Upper lobe of left lung (tissue), 6 donors: ENCODE measurements around the gene FAM181A. TPM values are rescaled to one million over a fixed set of nuclear protein-coding genes. Genes with fewer than 3 reads are reported as not detected.

Experiments
- ATAC-seq, 2 donors: fragments of 200-7000 bp; cut with Tn5 transposase; one replicate each; pipeline ENCODE4 v1.9.1; 2022; ENCODE audit warnings: mild to moderate bottlenecking in 2 of 2, moderate library complexity in 2 of 2; ENCODE audit not compliant: low FRiP score in 2 of 2
- DNase-seq, 2 donors: peaks; one replicate each; pipeline ENCODE4 v3.0.0-alpha.2; 2019 to 2020
- H3K27ac ChIP-seq, 4 donors: fragments of 200-600 bp; sonication (generic); one replicate each; pipeline ENCODE4 v1.5.1; 2016 to 2019
- H3K27me3 ChIP-seq, 4 donors: fragments of 200-600 bp; sonication (generic); one replicate each; pipeline ENCODE4 v1.5.1; 2017 to 2019
- H3K36me3 ChIP-seq, 4 donors: fragments of 200-600 bp; sonication (generic); one replicate each; pipeline ENCODE4 v1.5.1; 2016 to 2019
- H3K4me1 ChIP-seq, 4 donors: fragments of 200-600 bp; sonication (generic); one replicate each; pipeline ENCODE4 v1.5.1; 2018 to 2019
- H3K4me3 ChIP-seq, 4 donors: fragments of 200-600 bp; sonication (generic); one replicate each; pipeline ENCODE4 v1.5.1; 2017 to 2019; ENCODE audit warnings: mild to moderate bottlenecking in 2 of 4, moderate library complexity in 1 of 4
- H3K9me3 ChIP-seq, 4 donors: fragments of 200-600 bp; sonication (generic); one replicate each; pipeline ENCODE4 v1.5.1; 2018 to 2019
- CTCF ChIP-seq, 6 experiments: fragments of 450-650 bp in 4 of 6; fragments of 200-600 bp in 2 of 6; sonication (generic) in 2 of 6; IDR thresholded peaks; one replicate each; pipeline ENCODE4 v1.5.1; 2016 to 2019; ENCODE audit warnings: antibody characterized with exemption in 6 of 6
- EP300 ChIP-seq, 4 donors: sonication (generic); formaldehyde crosslinking; IDR thresholded peaks; one replicate each; pipeline ENCODE4 v1.5.1; 2017; ENCODE audit warnings: antibody characterized with exemption in 4 of 4, control low read depth in 2 of 4
- POLR2A ChIP-seq, 4 donors: fragments of 450-650 bp; IDR thresholded peaks; one replicate each; pipeline ENCODE4 v1.5.1; 2016 to 2017; ENCODE audit warnings: antibody characterized with exemption in 4 of 4, mild to moderate bottlenecking in 2 of 4
- POLR2AphosphoS5 ChIP-seq, 2 donors: sonication (generic); formaldehyde crosslinking; IDR thresholded peaks; one replicate each; pipeline ENCODE4 v1.5.1; 2017; ENCODE audit warnings: antibody characterized with exemption in 2 of 2
- WGBS, 2 donors: methylation state at CpG; one replicate each; pipeline ENCODE4 v1.1.5; 2017 to 2018; 5-methylcytosine and 5-hydroxymethylcytosine counted together
- total RNA-seq, 6 donors: library from RNA; depleted of rRNA in 4 of 6; stranded (reverse); fragments of >200 nt in 4 of 6; gene quantifications; one replicate each; pipeline versions ENCODE4 v1.1.0 to v1.2.1, GENCODE V29; 2016 to 2021
- donor health status: DM: no; HTN: no; CAD: no; lungs with moderate emphysema.
- donor health status: DM: no; HTN: yes; CAD: no; lungs with severe emphysema.

FAM181A gene
- total RNA-seq, 6 donors from 2014 or later, result 1.6 to 13.4 (median 1.9) TPM; not detected in 2

GRCh38 chr14:93880021-93880820 is 46.9 kb upstream of the FAM181A start:
- 39 to 43% methylated on average over 9 to 11 of the region's 11 CpGs for WGBS, 2 donors
- no peak for TF ChIP-seq POLR2AphosphoS5 (IDR thresholded peaks at IDR 0.05)
- TF ChIP-seq POLR2A (IDR thresholded peaks at IDR 0.05), result no peak
- no peak for TF ChIP-seq EP300 (IDR thresholded peaks at IDR 0.05)
- TF ChIP-seq CTCF (IDR thresholded peaks at IDR 0.05), result no peak

GRCh38 chr14:93884950-93885349 is 42.2 kb upstream of the FAM181A start:
- ATAC-seq, result no peak

More at GRCh38 chr14:93880021-93880820, 46.9 kb upstream of the FAM181A start:
- ATAC-seq (peak; percentile 68 to 69), DNase-seq (peak in 1 of 2 donors; percentile 56)
- Histone ChIP-seq H3K4me1 (peaks cover 5 to 17% (median 10%) of the 10 kb centered on the region in 4 donors), H3K27me3 (no peaks in the 10 kb centered on the region), H3K9me3 (no peaks in the 10 kb centered on the region), H3K4me3 (peak overlapping the region in 3 of 4 donors; percentile 15 to 28 (median 18)), H3K27ac (peak overlapping the region in 2 of 4 donors; percentile 55 to 71), H3K36me3 (no peaks in the 10 kb centered on the region)

GRCh38 chr14:93888995-93889394 is 38.1 kb upstream of the FAM181A start:
- 47 to 66% methylated on average over 12 of the region's 12 CpGs for WGBS, 2 donors
- peaks cover 0 to 3% (median 0%) of the 10 kb centered on the region in 4 donors for H3K4me1 ChIP-seq
- DNase-seq (no peak), ATAC-seq (peak in 1 of 2 donors; percentile 20)
- TF ChIP-seq POLR2AphosphoS5 (IDR thresholded peaks at IDR 0.05) (peak in 1 of 2 donors; percentile 48), EP300 (IDR thresholded peaks at IDR 0.05) (no peak)
- H3K9me3 ChIP-seq, result peaks cover 0 to 2% (median 0%) of the 10 kb centered on the region in 4 donors
- H3K27ac ChIP-seq, result no peak overlapping the region
- no peaks in the 10 kb centered on the region for H3K27me3 ChIP-seq
- H3K4me3 ChIP-seq, result no peak overlapping the region
- no peaks in the 10 kb centered on the region for H3K36me3 ChIP-seq

More at GRCh38 chr14:93884950-93885349, 42.2 kb upstream of the FAM181A start:
- no peak overlapping the region for H3K27ac ChIP-seq
- no peaks in the 10 kb centered on the region for H3K27me3 ChIP-seq
- 52 to 75% methylated on average over 1 of the region's 1 CpG for WGBS, 2 donors
- peaks cover 5 to 8% (median 6%) of the 10 kb centered on the region in 4 donors for H3K4me1 ChIP-seq
- no peak overlapping the region for H3K4me3 ChIP-seq
- no peaks in the 10 kb centered on the region for H3K36me3 ChIP-seq
- no peak for TF ChIP-seq EP300 (IDR thresholded peaks at IDR 0.05)
- no peak for TF ChIP-seq POLR2AphosphoS5 (IDR thresholded peaks at IDR 0.05)
- TF ChIP-seq CTCF (IDR thresholded peaks at IDR 0.05), result no peak
- no peak for TF ChIP-seq POLR2A (IDR thresholded peaks at IDR 0.05)
- peaks cover 0 to 2% (median 0%) of the 10 kb centered on the region in 4 donors for H3K9me3 ChIP-seq
- no peak for DNase-seq

- Histone ChIP-seq H3K9me3 (peaks cover 0 to 2% (median 0%) of the 10 kb centered on the region in 4 donors), H3K4me1 (peaks cover 0 to 3% (median 0%) of the 10 kb centered on the region in 4 donors), H3K4me3 (no peak overlapping the region), H3K27me3 (no peaks in the 10 kb centered on the region), H3K27ac (no peak overlapping the region), H3K36me3 (no peaks in the 10 kb centered on the region)
- ATAC-seq (no peak), DNase-seq (no peak)
- no peak for TF ChIP-seq POLR2AphosphoS5 (IDR thresholded peaks at IDR 0.05)
- TF ChIP-seq EP300 (IDR thresholded peaks at IDR 0.05), result no peak
- TF ChIP-seq POLR2A (IDR thresholded peaks at IDR 0.05), result no peak
- no peak for TF ChIP-seq CTCF (IDR thresholded peaks at IDR 0.05)
- 58 to 80% methylated on average over 9 of the region's 9 CpGs for WGBS, 2 donors
These were observed 37.2 kb upstream of the FAM181A start for GRCh38 chr14:93889739-93890483.
